ENCODE results near the gene TBX2. TPM values are rescaled to one million over a fixed set of nuclear protein-coding genes. Genes with fewer than 3 reads are reported as not detected.

The TBX2 gene
- total and polyA plus RNA-seq, 2 of the 13 experiments (the other 11 are each of a cell fraction or from before 2014, with no cell fraction given), result 2.8 to 15.3 TPM

GRCh38 chr17:61363601-61364462 lies 35.8 kb upstream of the TBX2 start (continued):
- TF ChIP-seq ZBTB34 (CRISPR knock-in tag; IDR thresholded peaks at IDR 0.05) (no peak), MYPOP (CRISPR knock-in tag; IDR thresholded peaks at IDR 0.05) (no peak), ASH2L (IDR thresholded peaks at IDR 0.05; ENCODE audit: insufficient read length, low read depth, low read length) (peak; percentile 74), ZMYM2 (CRISPR knock-in tag; IDR thresholded peaks at IDR 0.05) (peak; percentile 95), ZNF138 (CRISPR knock-in tag; IDR thresholded peaks at IDR 0.05; ENCODE audit: low read depth) (no peak), ZNF749 (CRISPR knock-in tag; IDR thresholded peaks at IDR 0.05; ENCODE audit: borderline replicate concordance) (peak; percentile 28; the same call in 1 of the 2 replicates), SNAPC4 (CRISPR knock-in tag; IDR thresholded peaks at IDR 0.05) (no peak), RARA (CRISPR knock-in tag; IDR thresholded peaks at IDR 0.05) (peak; percentile 87), ZMAT3 (CRISPR knock-in tag; conservative IDR thresholded peaks at IDR 0.05) (no peak), ZNF761 (CRISPR knock-in tag; conservative IDR thresholded peaks at IDR 0.05) (no peak; the same call in 1 of the 2 replicates), ZNF136 (CRISPR knock-in tag; IDR thresholded peaks at IDR 0.05; ENCODE audit: low read depth) (no peak), FOXO1 (CRISPR knock-in tag; IDR thresholded peaks at IDR 0.05) (peak; percentile 95), JUND (CRISPR knock-in tag; IDR thresholded peaks at IDR 0.05) (peak; percentile 78), ZNF672 (CRISPR knock-in tag; IDR thresholded peaks at IDR 0.05) (no peak), HMG20A (CRISPR knock-in tag; IDR thresholded peaks at IDR 0.05; ENCODE audit: borderline replicate concordance) (no peak; the same call in 1 of the 2 replicates), SKI (IDR thresholded peaks at IDR 0.05; ENCODE audit: partially characterized antibody) (peak; percentile 62), TCF12 (IDR thresholded peaks at IDR 0.05) (no peak), TCF12 (CRISPR knock-in tag; IDR thresholded peaks at IDR 0.05) (peak; percentile 6; the same call in 1 of the 2 replicates), ZNF776 (CRISPR knock-in tag; IDR thresholded peaks at IDR 0.05) (no peak), ZNF850 (CRISPR knock-in tag; conservative IDR thresholded peaks at IDR 0.05) (no peak), ZNF124 (CRISPR knock-in tag; IDR thresholded peaks at IDR 0.05) (0 out of 2 replicates have a peak, but pooled peaks have one; percentile 59), ZC3H13 (CRISPR knock-in tag; IDR thresholded peaks at IDR 0.05) (no peak)
